Measurements from ENCODE around the gene CYB5D1. TPM values are rescaled to one million over a fixed set of nuclear protein-coding genes. Genes with fewer than 3 reads are reported as not detected.
A peak's percentile ranks its signal among the peaks of the same experiment; 100 is the strongest.
"Not testable (repeated sequence)": the region's sequence is repeated elsewhere in the genome, so short reads cannot be mapped to it uniquely, and the experiment has no call there.

CYB5D1 gene, protein sequence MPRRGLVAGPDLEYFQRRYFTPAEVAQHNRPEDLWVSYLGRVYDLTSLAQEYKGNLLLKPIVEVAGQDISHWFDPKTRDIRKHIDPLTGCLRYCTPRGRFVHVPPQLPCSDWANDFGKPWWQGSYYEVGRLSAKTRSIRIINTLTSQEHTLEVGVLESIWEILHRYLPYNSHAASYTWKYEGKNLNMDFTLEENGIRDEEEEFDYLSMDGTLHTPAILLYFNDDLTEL
- total RNA-seq (2014; rRNA removed; shearing (Covaris generic)) = 5.5 and 6.7 TPM in 2 replicates

DNA sequence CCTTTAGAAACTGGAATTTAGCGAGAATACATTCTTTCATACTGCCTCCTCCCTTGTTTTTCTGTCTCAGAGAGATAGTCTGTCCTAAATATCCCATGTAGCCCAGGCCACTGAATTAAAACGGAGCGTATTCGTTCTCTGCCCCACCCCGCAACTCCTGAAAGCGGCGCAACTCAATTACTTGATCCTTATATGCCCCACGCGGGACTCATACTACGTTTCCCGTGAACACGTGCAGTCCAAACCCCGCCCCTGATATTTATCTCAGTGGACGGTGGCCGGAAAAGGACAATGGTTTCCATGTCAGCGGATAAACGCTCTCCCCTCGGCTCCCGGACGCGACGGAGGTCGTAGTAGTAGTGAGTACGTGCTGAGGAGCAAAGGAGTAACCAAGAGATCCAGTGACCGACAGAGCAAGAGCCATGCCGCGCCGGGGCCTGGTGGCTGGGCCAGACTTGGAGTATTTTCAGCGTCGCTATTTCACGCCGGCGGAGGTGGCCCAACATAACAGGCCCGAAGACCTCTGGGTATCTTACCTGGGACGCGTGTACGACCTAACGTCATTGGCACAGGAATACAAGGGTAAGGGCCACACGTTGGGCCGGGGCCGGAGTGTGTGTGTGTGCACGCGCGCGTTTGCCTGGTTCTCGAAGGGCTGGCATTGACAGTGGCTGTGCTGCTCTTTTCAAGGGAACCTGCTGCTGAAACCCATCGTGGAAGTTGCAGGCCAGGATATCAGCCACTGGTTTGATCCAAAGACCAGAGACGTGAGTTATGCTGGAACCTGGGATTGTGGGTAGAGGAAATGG is at the start of gene CYB5D1:
TSS of gene CYB5D1 (plus strand) at position 291 of the 809 bp plus-strand sequence. CDS start at position 423, 132 bp downstream.
- peak; percentile 88 for DNase-seq (ENCODE audit: low read depth)

DNA sequence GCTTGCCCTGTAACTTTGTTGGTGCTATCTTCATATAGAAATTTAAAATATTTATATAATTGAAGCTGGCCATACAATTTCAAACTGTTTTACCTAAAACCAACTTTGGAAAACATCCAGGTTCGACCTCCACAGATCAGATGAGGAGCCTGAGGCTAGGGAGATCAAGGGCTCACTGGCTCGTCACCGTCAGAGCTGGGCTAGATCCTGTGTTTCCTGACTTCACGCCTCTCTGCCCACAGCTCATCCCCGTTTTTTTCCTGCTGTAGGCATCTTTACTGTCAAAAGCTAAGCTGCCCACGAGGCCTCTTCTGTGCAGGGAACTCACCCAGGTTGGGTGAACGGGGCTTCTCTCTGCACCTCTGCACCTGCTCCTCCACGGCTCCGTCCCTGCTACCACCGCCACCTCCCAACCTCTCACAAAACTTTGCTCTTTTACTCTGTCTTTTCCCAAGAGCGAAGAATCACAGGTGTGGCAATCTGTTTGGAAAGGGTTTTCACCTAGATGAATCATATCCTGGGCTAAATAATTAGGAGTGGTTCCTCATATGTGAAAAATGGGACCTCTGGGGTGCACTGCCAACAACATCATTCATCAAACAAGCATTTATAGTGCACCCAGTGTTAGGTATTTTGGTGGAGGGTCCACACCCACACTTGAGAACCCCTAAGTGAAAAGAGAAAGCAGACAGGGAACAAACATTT is 48.6 kb upstream of the CYB5D1 start:
- no peak for DNase-seq (ENCODE audit: low read depth)

DNA sequence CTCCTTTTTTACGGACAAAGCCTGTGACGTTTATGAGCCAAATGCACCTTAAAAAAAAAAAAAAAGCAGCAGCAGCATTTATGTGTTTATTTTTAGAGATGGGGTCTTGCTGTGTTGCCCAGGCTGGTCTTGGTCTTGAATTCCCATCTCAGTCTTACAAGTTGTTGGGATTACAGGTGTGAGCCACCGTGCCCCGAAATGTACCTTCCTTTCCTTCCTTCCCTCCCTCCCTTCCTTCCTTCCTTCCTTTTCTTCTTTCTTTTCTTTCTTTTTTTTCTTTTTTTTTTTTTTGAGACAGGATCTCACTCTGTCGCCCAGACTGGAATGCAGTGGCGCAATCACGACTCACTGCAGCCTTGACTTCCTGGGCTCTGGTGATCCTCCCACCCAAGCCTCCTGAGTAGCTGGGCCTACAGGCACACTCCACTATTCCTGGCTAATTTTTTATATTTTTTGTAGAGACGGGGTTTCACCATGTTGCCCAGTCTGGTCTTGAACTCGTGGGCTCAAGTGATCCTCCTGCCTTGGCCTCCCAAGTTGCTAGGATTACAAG is 47.9 kb upstream of the CYB5D1 start:
- not testable (repeated sequence) for DNase-seq (ENCODE audit: low read depth)

DNA sequence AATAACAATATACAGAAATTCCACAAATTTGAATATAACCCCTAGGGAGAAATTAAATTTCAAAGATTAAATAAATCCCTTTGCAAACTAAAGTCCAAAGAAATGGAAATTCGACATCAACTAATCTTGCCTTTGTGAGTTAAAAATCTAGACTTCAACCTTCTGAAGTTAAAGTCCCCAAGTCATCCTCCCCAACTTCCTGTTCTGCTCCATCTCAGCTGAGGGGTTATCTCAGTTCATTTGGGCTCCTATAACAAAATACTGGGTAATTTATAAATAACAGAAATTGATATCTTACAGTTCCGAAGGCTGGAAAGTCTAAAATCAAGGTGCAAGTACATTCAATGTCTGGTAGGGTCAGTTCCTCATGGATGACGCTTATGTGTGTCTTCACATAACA is 46.6 kb upstream of the CYB5D1 start:
- DNase-seq (ENCODE audit: low read depth) = no peak

DNA sequence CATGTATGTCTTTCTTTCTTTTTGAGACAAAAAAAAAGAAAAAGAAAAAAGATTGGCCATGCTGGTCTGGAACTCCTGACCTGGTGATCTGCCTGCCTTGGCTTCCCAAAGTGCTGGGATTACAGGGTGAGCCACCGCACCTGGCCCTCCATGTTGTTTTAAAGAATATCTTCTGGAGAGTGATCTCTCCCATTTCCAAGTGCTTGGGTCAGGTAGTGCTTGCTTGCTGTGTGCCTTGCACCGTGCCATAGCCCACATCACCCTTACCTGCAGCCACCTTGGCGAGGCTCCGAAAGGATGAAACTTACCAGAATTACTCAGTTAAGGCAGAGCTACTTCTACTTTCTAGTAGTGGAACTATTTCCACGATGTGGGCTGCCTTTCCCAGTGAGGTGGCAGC is 42.8 kb upstream of the CYB5D1 start:
- no peak for DNase-seq (ENCODE audit: low read depth)

DNA sequence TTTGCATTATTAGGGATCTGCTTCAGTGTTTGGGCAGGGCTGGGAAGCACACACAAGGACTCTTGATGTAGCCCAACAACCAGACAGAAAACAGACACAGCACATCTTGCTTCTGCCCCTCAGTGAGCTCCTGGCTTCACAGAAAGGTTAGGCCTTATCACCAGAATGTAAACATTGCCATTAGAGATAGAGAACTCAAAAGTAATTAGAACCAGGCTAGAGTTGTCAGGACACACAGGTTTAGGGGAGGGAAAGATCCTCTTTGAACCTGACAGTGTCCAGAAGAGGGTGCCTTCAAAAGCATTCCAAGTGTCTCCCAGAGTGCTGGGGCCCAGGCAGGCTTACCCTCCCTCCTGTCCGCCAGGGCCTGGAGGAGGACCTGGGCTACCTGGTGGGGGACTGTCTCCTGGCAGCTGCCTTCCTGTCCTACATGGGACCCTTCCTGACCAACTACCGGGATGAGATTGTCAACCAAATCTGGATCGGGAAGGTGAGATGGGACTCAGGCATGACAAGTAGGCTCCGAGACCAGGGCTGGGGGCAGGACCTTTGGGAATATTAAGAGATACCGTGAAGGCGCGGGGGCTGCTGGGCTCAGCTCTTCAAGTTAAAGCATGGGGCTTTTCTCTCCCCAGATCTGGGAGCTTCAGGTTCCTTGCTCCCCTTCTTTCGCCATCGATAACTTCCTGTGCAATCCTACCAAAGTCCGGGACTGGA is 40.7 kb upstream of the CYB5D1 start:
- DNase-seq (ENCODE audit: low read depth) = no peak

DNA sequence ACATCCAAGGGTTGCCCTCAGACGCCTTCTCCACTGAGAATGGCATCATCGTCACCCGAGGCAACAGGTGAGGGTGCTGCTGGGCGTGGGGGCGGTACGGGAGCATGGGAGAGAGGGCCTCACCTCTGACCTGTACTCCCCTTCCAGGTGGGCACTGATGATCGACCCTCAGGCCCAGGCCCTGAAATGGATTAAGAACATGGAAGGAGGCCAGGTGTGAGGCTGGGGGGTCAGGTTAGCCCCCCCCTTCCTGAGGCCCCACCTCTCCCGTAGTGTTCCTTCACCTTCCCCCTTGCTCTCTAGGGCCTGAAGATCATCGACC is 40.2 kb upstream of the CYB5D1 start:
- DNase-seq (ENCODE audit: low read depth) = no peak

DNA sequence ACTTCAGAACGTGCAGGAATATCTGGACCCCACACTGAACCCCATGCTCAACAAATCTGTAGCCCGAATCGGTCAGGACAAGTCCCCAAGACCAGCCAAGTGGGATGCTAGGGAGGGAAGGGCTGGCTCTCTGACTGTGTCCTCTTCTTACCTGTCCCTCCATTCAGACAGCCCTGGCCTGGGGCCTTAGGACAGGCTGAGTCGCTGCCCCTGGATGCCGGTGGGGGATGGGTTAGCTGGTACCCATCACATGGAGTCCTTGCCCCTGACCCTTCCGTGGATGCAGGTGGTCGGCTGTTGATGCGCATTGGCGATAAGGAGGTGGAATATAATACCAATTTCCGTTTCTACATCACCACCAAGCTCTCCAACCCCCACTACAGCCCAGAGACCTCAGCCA is 39.8 kb upstream of the CYB5D1 start:
- DNase-seq (ENCODE audit: low read depth) = no peak

DNA sequence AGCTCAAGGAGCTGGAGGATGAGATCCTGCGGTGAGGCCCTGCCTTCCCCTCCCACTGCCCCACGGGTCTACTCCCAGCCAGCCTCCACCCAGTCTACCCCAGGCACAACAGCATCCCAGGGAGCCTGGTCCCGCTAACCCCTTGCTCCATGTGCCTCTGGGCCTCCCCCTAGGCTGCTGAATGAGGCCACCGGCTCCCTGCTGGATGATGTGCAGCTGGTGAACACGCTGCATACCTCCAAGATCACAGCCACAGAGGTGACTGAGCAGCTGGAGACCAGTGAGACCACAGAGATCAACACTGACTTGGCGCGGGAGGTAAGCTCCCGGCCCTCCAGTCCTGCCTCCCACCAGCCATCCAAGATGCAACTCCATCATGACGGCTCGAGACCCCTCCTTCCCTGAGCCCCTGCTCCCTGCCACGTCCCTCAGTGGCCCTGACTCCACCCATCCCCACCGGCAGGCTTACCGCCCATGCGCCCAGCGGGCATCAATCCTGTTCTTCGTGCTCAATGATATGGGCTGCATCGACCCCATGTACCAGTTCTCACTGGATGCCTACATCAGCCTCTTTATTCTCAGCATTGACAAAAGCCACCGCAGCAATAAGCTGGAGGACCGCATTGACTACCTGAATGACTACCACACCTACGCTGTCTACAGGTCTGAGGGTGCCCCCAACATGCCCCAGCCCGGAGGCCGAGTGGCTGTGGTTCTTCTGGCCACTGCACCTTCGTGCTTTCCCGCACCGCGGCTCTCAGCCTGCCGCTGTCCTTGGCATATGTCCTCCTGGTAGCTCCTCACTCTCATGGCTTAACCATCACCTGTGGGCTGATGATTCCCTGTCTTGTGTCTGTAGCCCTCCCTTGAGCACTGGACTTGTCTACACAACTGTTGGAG is 38.8 kb upstream of the CYB5D1 start:
- DNase-seq (ENCODE audit: low read depth) = no peak

DNA sequence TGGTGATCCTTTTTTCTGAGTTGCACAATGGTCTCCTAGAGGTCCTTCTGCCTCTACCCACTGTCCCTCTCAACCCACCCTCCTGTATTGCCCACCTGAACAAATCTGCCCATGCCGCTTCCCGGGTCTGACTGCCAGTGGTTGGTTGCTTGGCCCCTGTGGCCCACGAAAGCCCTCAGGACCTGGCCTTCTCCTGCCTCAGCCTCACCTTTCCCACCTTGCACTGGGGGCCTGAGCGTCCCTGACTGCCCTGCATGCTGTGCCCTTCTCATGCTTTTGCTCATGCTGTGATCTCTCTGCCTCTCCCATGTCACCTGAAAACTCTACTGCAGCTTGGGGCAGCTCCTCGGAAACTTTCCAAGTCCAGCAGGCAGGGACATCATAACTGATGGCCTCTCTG is 37.6 kb upstream of the CYB5D1 start:
- DNase-seq (ENCODE audit: low read depth) = no peak

DNA sequence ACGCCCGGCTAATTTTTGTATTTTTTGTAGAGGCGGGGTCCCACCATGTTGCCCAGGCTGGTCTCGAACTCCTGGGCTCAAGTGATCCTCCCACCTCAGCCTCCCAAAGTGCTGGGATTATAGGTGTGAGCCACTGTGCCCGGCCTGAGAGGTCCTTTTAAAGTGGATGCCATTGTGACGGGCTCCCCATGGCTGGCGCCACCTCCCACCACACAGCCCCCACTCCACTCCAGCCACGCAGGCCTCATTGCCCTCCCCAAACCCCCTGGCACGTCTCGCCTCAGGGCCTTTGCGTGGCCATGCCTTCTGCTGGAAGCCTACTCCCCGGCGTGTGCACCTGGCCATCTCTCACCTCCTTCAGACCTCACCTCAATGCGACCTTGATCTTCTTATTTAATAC is 35.7 kb upstream of the CYB5D1 start:
- no peak for DNase-seq (ENCODE audit: low read depth)

DNA sequence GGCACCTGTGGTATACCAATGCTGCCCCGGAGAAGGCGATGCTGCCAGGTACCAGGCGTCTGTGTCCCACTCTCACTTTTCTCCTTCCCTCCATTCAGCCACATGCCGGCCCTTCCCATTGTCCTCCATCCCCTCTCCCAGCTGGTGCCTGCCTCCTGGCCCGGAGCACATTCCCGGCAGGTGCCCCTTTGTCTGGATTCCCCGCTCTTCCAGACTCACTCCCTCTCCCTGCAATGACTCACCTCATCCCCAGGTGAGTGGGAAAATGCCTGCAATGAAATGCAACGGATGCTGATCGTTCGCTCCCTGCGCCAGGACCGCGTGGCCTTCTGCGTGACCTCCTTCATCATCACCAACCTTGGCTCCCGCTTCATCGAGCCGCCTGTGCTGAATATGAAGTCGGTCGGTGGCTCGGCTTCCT is 34.2 kb upstream of the CYB5D1 start:
- no peak for DNase-seq (ENCODE audit: low read depth)

DNA sequence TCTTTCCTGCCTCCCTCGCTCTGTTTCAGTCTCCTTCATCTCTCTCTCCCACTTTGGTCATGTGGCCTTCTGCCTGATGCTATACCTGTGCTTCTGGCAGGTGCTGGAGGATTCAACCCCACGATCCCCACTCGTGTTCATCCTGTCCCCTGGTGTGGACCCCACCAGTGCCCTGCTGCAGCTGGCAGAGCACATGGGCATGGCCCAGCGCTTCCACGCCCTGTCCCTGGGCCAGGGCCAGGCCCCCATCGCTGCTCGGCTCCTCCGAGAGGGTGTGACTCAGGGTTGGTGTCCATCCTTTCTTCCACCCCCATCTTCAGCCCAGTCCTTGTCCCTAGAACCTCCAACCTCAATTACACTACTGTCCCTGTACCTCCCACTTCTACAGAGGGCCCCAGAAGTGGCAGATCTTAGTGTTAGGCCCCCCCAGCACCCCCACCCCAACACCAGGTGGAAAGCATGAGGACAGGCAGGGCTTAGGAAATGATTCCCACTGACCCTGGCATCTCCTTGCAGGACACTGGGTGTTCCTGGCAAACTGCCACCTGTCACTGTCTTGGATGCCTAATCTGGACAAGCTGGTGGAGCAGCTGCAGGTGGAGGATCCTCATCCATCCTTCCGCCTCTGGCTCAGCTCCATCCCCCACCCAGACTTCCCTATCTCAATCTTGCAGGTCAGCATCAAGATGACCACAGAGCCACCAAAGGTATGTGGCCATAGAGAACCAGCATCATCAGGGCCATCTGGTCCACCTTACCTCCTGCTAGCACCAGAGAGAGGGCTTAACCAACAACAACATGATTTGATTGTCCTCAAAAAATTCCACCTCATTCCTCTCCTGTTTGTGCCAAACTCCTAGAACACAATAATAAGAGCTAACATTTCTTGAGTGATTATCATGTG is 33.5 kb upstream of the CYB5D1 start:
- no peak for DNase-seq (ENCODE audit: low read depth)

DNA sequence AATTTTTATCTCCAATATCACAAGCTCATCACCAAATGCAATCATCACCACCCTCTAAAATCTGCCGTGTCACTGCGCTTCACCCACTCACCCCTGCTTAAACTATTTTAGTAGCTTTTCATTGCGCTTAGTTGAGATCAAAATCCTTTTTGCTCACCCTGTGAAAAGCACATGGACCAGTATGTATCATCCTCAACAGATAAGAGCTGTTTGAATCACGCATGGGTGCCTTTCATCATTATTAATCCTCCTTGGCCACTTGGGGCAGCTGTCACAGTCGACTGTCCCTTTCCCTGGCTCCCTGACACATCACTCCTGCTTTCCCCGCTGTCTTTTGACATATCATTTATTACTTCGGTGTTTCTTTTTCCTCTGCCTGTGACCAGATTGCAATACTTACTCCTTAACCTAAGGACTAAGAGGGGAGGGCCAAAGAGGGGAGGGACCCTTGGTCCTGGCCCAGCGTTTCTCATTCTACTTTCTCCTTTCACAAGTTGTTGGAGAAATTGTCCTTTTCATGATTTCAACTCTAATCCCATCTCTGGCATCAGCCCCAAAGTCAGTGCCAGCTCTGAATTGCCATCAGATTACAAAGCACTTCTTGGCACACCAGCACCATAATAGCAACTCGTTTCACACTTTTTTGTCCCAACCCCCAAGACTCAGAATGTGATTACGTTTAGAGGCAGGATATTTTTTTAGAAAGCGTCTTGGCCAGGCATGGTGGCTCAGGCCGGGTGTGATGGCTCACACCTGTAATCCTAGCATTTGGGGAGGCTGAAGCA is 32.4 kb upstream of the CYB5D1 start:
- no peak for DNase-seq (ENCODE audit: low read depth)

DNA sequence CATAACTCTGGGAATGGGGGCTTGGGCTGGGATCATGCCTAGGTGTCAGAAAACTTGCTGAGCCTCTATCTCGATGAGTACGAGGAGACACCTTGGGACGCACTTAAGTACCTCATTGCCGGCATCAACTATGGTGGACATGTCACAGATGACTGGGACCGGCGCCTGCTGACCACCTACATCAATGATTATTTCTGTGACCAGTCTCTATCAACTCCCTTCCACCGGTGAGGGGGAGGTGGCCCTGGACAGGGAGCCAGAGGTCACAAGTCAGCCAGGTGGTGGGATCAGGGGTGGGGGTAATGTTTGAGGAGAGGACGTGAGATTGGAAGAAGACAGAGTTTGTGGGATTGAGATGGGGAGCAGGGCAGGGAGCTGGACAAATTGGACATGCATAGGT is 27.2 kb upstream of the CYB5D1 start:
- no peak for DNase-seq (ENCODE audit: low read depth)

DNA sequence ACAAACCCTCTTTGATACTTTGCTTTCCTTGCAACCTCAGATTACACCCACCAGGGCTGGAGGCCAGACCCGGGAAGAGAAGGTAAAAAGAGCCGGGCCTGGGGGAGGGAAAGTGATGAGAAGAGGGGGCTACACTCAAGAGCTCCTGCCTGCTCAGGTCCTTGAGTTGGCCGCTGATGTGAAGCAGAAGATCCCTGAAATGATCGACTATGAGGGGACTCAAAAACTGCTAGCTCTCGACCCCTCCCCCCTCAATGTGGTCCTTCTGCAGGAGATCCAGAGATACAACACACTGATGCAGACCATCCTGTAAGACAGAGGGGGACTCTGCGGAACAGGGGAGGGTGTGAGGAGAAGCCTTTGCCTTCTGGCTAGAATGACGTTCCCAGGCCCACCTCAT is 26.6 kb upstream of the CYB5D1 start:
- DNase-seq (ENCODE audit: low read depth) = no peak

DNA sequence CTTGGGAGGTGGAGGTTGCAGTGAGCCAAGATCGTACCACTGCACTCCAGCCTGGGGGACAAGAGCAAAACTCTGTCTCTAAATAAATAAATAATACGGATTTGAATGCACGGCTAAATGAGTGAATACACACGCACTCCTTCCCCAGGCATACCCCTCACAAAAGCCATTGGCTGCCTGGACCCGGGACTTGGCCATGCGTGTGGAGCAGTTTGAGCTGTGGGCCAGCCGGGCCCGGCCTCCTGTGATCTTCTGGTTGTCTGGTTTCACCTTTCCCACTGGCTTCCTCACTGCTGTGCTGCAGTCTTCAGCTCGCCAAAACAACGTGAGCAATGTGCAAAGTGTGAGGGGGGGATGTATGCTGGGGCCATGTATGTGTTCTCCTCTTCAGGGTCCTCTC is 25.4 kb upstream of the CYB5D1 start:
- DNase-seq (ENCODE audit: low read depth) = no peak

DNA sequence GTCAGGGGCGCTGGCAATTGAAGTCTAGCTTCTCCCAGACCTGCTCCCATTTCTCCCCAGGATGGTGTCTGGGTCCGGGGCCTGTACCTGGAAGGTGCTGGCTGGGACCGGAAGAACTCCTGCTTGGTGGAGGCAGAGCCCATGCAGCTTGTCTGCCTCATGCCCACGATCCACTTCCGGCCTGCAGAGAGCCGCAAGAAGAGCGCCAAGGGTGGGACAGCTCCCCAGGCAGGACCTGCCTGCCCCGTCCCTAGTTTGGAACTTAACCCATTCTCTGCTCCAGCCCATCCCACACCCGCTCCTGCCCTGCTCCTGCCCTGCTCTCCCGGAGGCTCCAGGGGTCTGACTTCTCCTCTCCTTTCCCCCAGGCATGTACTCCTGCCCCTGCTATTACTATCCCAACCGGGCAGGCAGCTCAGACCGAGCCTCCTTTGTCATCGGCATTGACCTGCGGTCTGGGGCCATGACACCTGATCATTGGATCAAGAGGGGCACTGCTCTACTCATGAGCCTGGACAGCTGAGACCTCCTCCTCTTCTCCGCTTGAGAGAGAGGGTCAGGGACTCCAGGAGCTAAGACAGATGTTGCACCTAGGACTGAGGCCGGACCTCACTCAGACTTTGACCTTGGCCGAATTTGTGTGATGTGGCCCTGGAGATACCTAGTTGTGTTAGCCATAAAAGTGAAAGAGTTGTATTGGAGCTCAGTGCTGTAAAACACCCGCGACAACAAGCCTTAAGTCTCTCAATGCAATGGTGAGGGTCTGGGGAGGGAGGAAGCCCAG is 24.6 kb upstream of the CYB5D1 start:
- DNase-seq (ENCODE audit: low read depth) = no peak

Measured in Daoy (cell line).